GM12864 (cell line): ENCODE data around the gene MYL5.
"Not testable (repeated sequence)": the region's sequence is repeated elsewhere in the genome, so short reads cannot be mapped to it uniquely, and the experiment has no call there.

ENCODE experiments used
- DNase-seq: peaks from one replicate; pipeline ENCODE4 v3.0.0-alpha.2; 2011; ENCODE audit warnings: low read depth
- H3K4me3 ChIP-seq: 2 replicates; pipeline ENCODE4 v1.5.1; 2011; ENCODE audit warnings: mild to moderate bottlenecking, low read depth, low read length, control low read depth
- CTCF ChIP-seq: IDR thresholded peaks from 2 replicates; pipeline ENCODE4 v1.5.1; 2011; ENCODE audit warnings: low read depth, mild to moderate bottlenecking, moderate library complexity, low read length, control low read depth, inconsistent platforms; ENCODE audit errors: missing control alignments

The MYL5 gene

GRCh38 chr4:688854-689681, 14.7 kb downstream of the MYL5 start, which contains the start of gene SLC49A3:
Gene SLC49A3 (minus strand): TSS chr4:689151. CDS start chr4:689127, 24 bp downstream.
- peak within 1 kb of the TSS; percentile 28 for H3K4me3 ChIP-seq
- no peak for TF ChIP-seq CTCF
- DNase-seq, result no peak

GRCh38 chr4:689723-690122, 15.4 kb downstream of the MYL5 start:
- no peak overlapping the region for H3K4me3 ChIP-seq
- no peak for DNase-seq
- no peak for TF ChIP-seq CTCF

- no peak for TF ChIP-seq CTCF
- no peak overlapping the region for H3K4me3 ChIP-seq
- DNase-seq, result no peak
These were observed 18.6 kb downstream of the MYL5 start for GRCh38 chr4:692771-693554.

- not testable (repeated sequence) for DNase-seq, H3K4me3 ChIP-seq
These were observed 20.1 kb downstream of the MYL5 start for GRCh38 chr4:694341-694940.

GRCh38 chr4:699816-700580, 25.7 kb downstream of the MYL5 start:
- no peak for DNase-seq
- H3K4me3 ChIP-seq, result no peak overlapping the region
- no peak for TF ChIP-seq CTCF

GRCh38 chr4:700587-701264, 26.4 kb downstream of the MYL5 start:
- H3K4me3 ChIP-seq, result no peak overlapping the region
- no peak for TF ChIP-seq CTCF
- no peak for DNase-seq
